Activated CD8-positive, alpha-beta memory T cell treated with anti-CD3 and anti-CD28 coated beads for 36 hours (primary cell): ENCODE results near the gene PCSK9. TPM values are rescaled to one million over a fixed set of nuclear protein-coding genes. Genes with fewer than 3 reads are reported as not detected.
"Not testable (repeated sequence)": the region's sequence is repeated elsewhere in the genome, so short reads cannot be mapped to it uniquely, and the experiment has no call there.

Experiments used
- CTCF ChIA-PET: fragments of 350-600 bp; sonication (Branson Sonifier 250); formaldehyde crosslinking; loops from one replicate; lab custom pipeline; 2021; ENCODE audit warnings: antibody characterized with exemption; lab: Charles Lee
- POLR2A ChIA-PET: fragments of 350-600 bp; sonication (Branson Sonifier 250); formaldehyde crosslinking; loops from one replicate; lab custom pipeline; 2021; ENCODE audit warnings: antibody characterized with exemption; lab: Charles Lee
- total RNA-seq, 2 experiments: library from RNA; stranded (reverse); gene quantifications; one replicate each; pipeline ENCODE4 v1.2.3, GENCODE V29; 2021

PCSK9 gene
- total RNA-seq, 2 experiments from 2014 or later, result not detected

GRCh38 chr1:55103891-55104290, 64.5 kb downstream of the PCSK9 start:
- ChIA-PET POLR2A (interaction anchor here (0.6 kb wide), 1 partner anchor 303 kb away, joined by 3 read pairs; no protein-coding TSS in a partner anchor), CTCF (no interaction called here)

- ChIA-PET CTCF (no interaction called here), POLR2A (no interaction called here)
Measured at GRCh38 chr1:55107101-55107500, 67.8 kb downstream of the PCSK9 start.

- CTCF ChIA-PET, POLR2A ChIA-PET: not testable (repeated sequence)
Measured at GRCh38 chr1:55109005-55109404, 69.7 kb downstream of the PCSK9 start.

Other genes starting within 250 kb of the PCSK9 start
- gene TTC22, start 238.2 kb upstream of the PCSK9 start, total RNA-seq, result 1 to 10 TPM; 1.6 to 2.1 TPM
- 10 to 100 TPM; 89.0 to 89.3 TPM for gene DHCR24, start 152.4 kb upstream of the PCSK9 start, total RNA-seq
- not detected for gene TMEM61, start 58.9 kb upstream of the PCSK9 start, total RNA-seq
- not detected for gene BSND, start 40.6 kb upstream of the PCSK9 start, total RNA-seq
- gene USP24, start 175.8 kb downstream of the PCSK9 start, total RNA-seq, result 10 to 100 TPM; 45.5 to 49.6 TPM